A549 (cell line): ENCODE results near the gene DNM3. TPM values are rescaled to one million over a fixed set of nuclear protein-coding genes. Genes with fewer than 3 reads are reported as not detected.

Experiments used
- ATAC-seq, 2 experiments: fragments of 200-7000 bp in 1 of 2; fragments of >200 bp in 1 of 2; cut with Nextera tagmentation in 1 of 2; cut with Tn5 transposase in 1 of 2; 3 replicates each; pipeline versions ENCODE4 v1.8.0 to v1.9.1; 2018 to 2020; ENCODE audit warnings: mild to moderate bottlenecking in 1 of 2, moderate library complexity in 1 of 2
- CTCF ChIA-PET: fragments of 300-600 bp; sonication (Branson Sonifier 250); formaldehyde crosslinking; extraction: SDS; loops from one replicate; lab custom pipeline; 2021; ENCODE audit warnings: antibody characterized with exemption, inconsistent platforms; lab: Yijun Ruan, JAX
- POLR2A ChIA-PET: fragments of 350-600 bp; formaldehyde crosslinking; extraction: SDS; loops from one replicate; lab custom pipeline; 2021; ENCODE audit warnings: antibody characterized with exemption, inconsistent platforms; lab: Yijun Ruan, JAX
- DNase-seq, 2 experiments: peaks; one replicate each; pipeline versions ENCODE4 v3.0.0 to v3.0.0-alpha.2; 2011 to 2016; ENCODE audit warnings: low read depth in 1 of 2, low spot score in 1 of 2
- FAIRE-seq: peaks from 2 replicates; lab custom pipeline; 2011; peaks lifted over from hg19 to GRCh38; lab: Jason Lieb, UNC
- H3K27ac ChIP-seq, 2 experiments: fragments of >200 bp; sonication (Bioruptor Twin); formaldehyde crosslinking; 3 replicates each; pipeline ENCODE4 v1.5.1; 2016 to 2017
- H3K4me1 ChIP-seq: fragments of >200 bp; sonication (Bioruptor Twin); formaldehyde crosslinking; 3 replicates; pipeline ENCODE4 v1.6.1; 2016
- H3K4me2 ChIP-seq: fragments of >200 bp; sonication (Bioruptor Twin); formaldehyde crosslinking; 3 replicates; pipeline ENCODE4 v1.6.1; 2016
- H3K4me3 ChIP-seq: fragments of >200 bp; sonication (Bioruptor Twin); formaldehyde crosslinking; 3 replicates; pipeline ENCODE4 v1.5.1; 2016
- H3K9me3 ChIP-seq: fragments of >200 bp; sonication (Bioruptor Twin); formaldehyde crosslinking; 3 replicates; pipeline ENCODE4 v1.6.1; 2016
- BHLHE40 ChIP-seq: IDR thresholded peaks from 2 replicates; pipeline ENCODE4 v1.6.1; 2012; ENCODE audit warnings: low read depth, low read length, inconsistent platforms
- CBX2 ChIP-seq: fragments of 200-600 bp; sonication (generic); IDR thresholded peaks from 2 replicates; pipeline ENCODE4 v1.6.1; 2016; ENCODE audit warnings: low read depth, mild to moderate bottlenecking, borderline replicate concordance
- CBX8 ChIP-seq: fragments of 200-600 bp; sonication (generic); IDR thresholded peaks from 2 replicates; pipeline ENCODE4 v1.6.1; 2016
- CHD4 ChIP-seq: fragments of 200-600 bp; sonication (generic); IDR thresholded peaks from 2 replicates; pipeline ENCODE4 v1.6.1; 2016; ENCODE audit warnings: antibody characterized with exemption, mild to moderate bottlenecking, borderline replicate concordance
- ESRRA ChIP-seq: fragments of 150-350 bp; IDR thresholded peaks from 2 replicates; pipeline ENCODE4 v1.6.1; 2014; ENCODE audit warnings: mild to moderate bottlenecking, low read length, borderline replicate concordance
- FOXS1 ChIP-seq: fragments of 250-450 bp; sonication (Bioruptor Pico); IDR thresholded peaks from 2 replicates; pipeline ENCODE4 v1.5.0; 2020; ENCODE audit warnings: mild to moderate bottlenecking, moderate library complexity
- GATA3 ChIP-seq: IDR thresholded peaks from 2 replicates; pipeline ENCODE4 v1.6.1; 2012; ENCODE audit warnings: borderline replicate concordance
- HOXA7 ChIP-seq: fragments of 250-450 bp; sonication (Bioruptor Pico); IDR thresholded peaks from 2 replicates; pipeline ENCODE4 v1.5.0; 2020; ENCODE audit warnings: mild to moderate bottlenecking, moderate library complexity
- JUN ChIP-seq, 2 experiments: fragments of >200 bp; sonication (Bioruptor Twin); formaldehyde crosslinking; IDR thresholded peaks; 2 replicates in 1 of 2; 3 replicates in 1 of 2; pipeline ENCODE4 v1.6.1; 2016 to 2017
- JUNB ChIP-seq: fragments of >200 bp; sonication (Bioruptor Twin); formaldehyde crosslinking; IDR thresholded peaks from 2 replicates; pipeline ENCODE4 v1.6.1; 2016
- KDM5A ChIP-seq: fragments of 200-600 bp; sonication (generic); IDR thresholded peaks from 2 replicates; pipeline ENCODE4 v1.6.1; 2016; ENCODE audit warnings: antibody characterized with exemption, mild to moderate bottlenecking
- MAFK ChIP-seq: fragments of 450-650 bp; IDR thresholded peaks from 2 replicates; pipeline ENCODE4 v1.6.1; 2014; ENCODE audit not compliant: partially characterized antibody
- MAX ChIP-seq: IDR thresholded peaks from 2 replicates; pipeline ENCODE4 v1.6.1; 2012
- MAZ ChIP-seq: fragments of 150-350 bp; IDR thresholded peaks from 2 replicates; pipeline ENCODE4 v1.6.1; 2014; ENCODE audit warnings: antibody characterized with exemption, low read depth, low read length, borderline replicate concordance
- NFE2L2 ChIP-seq: fragments of 150-350 bp; conservative IDR thresholded peaks from 2 replicates; pipeline ENCODE4 v1.6.1; 2014; ENCODE audit warnings: low read length
- NPAS2 ChIP-seq: fragments of 250-450 bp; sonication (Bioruptor Pico); IDR thresholded peaks from 2 replicates; pipeline ENCODE4 v1.8.0; 2022; ENCODE audit warnings: mild to moderate bottlenecking, moderate library complexity, borderline replicate concordance
- NR3C1 ChIP-seq: fragments of >200 bp; sonication (Bioruptor Twin); formaldehyde crosslinking; IDR thresholded peaks from 3 replicates; pipeline ENCODE4 v1.6.1; 2017
- PBX3 ChIP-seq: IDR thresholded peaks from 2 replicates; pipeline ENCODE4 v1.6.1; 2012
- PHF8 ChIP-seq: fragments of 200-600 bp; sonication (generic); IDR thresholded peaks from 2 replicates; pipeline ENCODE4 v1.6.1; 2016; ENCODE audit warnings: low read depth, mild to moderate bottlenecking, antibody characterized with exemption, moderate library complexity, borderline replicate concordance
- POLR2AphosphoS2 ChIP-seq: conservative IDR thresholded peaks from 2 replicates; pipeline ENCODE4 v1.6.1; 2012; ENCODE audit warnings: low read length, improper control_type of control experiment, inconsistent platforms
- RFX5 ChIP-seq: fragments of 450-650 bp; IDR thresholded peaks from 2 replicates; pipeline ENCODE4 v1.7.1; 2014; ENCODE audit warnings: antibody characterized with exemption, mild to moderate bottlenecking, moderate library complexity
- SREBF2 ChIP-seq: fragments of 450-650 bp; IDR thresholded peaks from 2 replicates; pipeline ENCODE4 v1.6.1; 2014; ENCODE audit warnings: mild to moderate bottlenecking, moderate library complexity
- USF2 ChIP-seq: fragments of 450-650 bp; IDR thresholded peaks from 2 replicates; pipeline ENCODE4 v1.6.1; 2014; ENCODE audit warnings: antibody characterized with exemption
- ZFP36 ChIP-seq: fragments of 450-650 bp; IDR thresholded peaks from 2 replicates; pipeline ENCODE4 v1.6.1; 2014; ENCODE audit warnings: borderline replicate concordance; ENCODE audit not compliant: partially characterized antibody
- ZNF302 ChIP-seq: fragments of 250-450 bp; sonication (Bioruptor Pico); IDR thresholded peaks from 2 replicates; pipeline ENCODE4 v1.9.0; 2021; ENCODE audit warnings: inconsistent platforms, mild to moderate bottlenecking, moderate library complexity
- WGBS: methylation state at CpG from one replicate; pipeline ENCODE4 v1.1.6; 2017; ENCODE audit errors: missing lambda C conversion rate; 5-methylcytosine and 5-hydroxymethylcytosine counted together
- polyA plus RNA-seq, 4 experiments: library from polyadenylated mRNA; depleted of rRNA in 3 of 4; stranded (reverse); fragments of >200 nt; fragmentation: RNase III in 1 of 4; extraction: RNeasy Plus Mini Kit Qiagen cat#74134 plus additional on column Dnase treatment in 1 of 4; gene quantifications; 2 replicates in 3 of 4; 3 replicates in 1 of 4; pipeline ENCODE4 v1.2.3, GENCODE V29; 2011 to 2017
- TF ChIP-seq, protein P1 (sequence below): fragments of 200-600 bp; sonication (generic); IDR thresholded peaks from 2 replicates; pipeline ENCODE4 v1.6.1; 2016; ENCODE audit warnings: antibody characterized with exemption, mild to moderate bottlenecking, moderate library complexity
- TF ChIP-seq, protein P2 (sequence below): fragments of 250-450 bp; sonication (Bioruptor Pico); IDR thresholded peaks from 2 replicates; pipeline ENCODE4 v1.5.0; 2020; ENCODE audit warnings: low read depth, mild to moderate bottlenecking, moderate library complexity

Gene DNM3
- polyA plus RNA-seq, 2 of the 4 experiments (the other 2 are of a cell fraction) = 0.57 to 1.5 TPM

DNA sequence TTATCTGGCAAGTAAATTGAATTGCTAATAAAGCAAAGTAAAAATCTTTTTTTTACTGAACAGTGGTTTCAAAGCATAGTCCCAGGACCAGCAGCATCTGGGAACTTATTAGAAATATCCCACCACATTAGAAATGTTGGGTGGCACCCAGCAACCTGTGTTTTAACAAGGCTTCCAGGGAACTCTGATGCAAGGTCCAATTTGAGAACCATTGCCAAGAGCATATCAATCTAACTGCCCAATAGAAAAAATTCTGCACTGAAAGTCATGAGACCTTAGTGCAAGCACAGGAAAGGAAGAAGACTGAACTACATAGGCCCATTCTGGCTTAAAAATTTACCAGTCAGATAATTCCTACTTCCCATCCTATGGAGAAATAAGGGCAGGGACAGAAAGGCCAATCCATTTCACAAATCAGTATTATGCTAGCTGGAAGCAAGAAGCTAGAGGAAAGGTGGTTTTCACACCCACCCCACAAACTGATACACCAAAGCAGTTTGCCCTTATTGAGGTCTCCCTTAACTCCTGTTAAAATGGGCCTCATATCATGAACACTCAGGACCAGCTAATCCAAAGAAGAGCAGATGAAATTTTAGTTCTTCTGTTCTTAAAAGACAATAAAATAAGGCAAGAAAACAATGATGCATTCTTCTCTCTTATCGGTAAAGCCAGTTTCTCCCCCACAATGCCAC is 561.7 kb downstream of the DNM3 start:
- H3K27ac ChIP-seq = no peak overlapping the region
- WGBS = 94% methylated on average over 1 of the region's 1 CpG
- no peak for TF ChIP-seq POLR2AphosphoS2
- TF ChIP-seq MAZ = no peak
- TF ChIP-seq PHF8 = no peak
- no peak for TF ChIP-seq RFX5
- no peak for TF ChIP-seq GATA3
- TF ChIP-seq JUNB = no peak
- no peak for TF ChIP-seq NR3C1
- TF ChIP-seq CBX2 = no peak
- no peak for TF ChIP-seq HOXA7 (CRISPR knock-in tag)
- no peak for TF ChIP-seq SREBF2
- TF ChIP-seq ZFP36 = no peak
- no peak for TF ChIP-seq MAX
- TF ChIP-seq NFE2L2 = no peak
- no peak for TF ChIP-seq MAFK
- no peak for TF ChIP-seq CBX8
- TF ChIP-seq CHD4 = no peak
- no peak for TF ChIP-seq PBX3
- TF ChIP-seq, protein P1, sequence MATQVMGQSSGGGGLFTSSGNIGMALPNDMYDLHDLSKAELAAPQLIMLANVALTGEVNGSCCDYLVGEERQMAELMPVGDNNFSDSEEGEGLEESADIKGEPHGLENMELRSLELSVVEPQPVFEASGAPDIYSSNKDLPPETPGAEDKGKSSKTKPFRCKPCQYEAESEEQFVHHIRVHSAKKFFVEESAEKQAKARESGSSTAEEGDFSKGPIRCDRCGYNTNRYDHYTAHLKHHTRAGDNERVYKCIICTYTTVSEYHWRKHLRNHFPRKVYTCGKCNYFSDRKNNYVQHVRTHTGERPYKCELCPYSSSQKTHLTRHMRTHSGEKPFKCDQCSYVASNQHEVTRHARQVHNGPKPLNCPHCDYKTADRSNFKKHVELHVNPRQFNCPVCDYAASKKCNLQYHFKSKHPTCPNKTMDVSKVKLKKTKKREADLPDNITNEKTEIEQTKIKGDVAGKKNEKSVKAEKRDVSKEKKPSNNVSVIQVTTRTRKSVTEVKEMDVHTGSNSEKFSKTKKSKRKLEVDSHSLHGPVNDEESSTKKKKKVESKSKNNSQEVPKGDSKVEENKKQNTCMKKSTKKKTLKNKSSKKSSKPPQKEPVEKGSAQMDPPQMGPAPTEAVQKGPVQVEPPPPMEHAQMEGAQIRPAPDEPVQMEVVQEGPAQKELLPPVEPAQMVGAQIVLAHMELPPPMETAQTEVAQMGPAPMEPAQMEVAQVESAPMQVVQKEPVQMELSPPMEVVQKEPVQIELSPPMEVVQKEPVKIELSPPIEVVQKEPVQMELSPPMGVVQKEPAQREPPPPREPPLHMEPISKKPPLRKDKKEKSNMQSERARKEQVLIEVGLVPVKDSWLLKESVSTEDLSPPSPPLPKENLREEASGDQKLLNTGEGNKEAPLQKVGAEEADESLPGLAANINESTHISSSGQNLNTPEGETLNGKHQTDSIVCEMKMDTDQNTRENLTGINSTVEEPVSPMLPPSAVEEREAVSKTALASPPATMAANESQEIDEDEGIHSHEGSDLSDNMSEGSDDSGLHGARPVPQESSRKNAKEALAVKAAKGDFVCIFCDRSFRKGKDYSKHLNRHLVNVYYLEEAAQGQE = no peak
- FAIRE-seq (no peak), DNase-seq (no peak), ATAC-seq (no peak)
- H3K4me1 ChIP-seq = peaks cover 20% of the 10 kb centered on the region
- H3K4me2 ChIP-seq = no peak overlapping the region
- H3K9me3 ChIP-seq = no peaks in the 10 kb centered on the region
- POLR2A ChIA-PET = no interaction called here
- no peak overlapping the region for H3K4me3 ChIP-seq
- CTCF ChIA-PET = interaction anchor here (1.4 to 3.2 kb wide), 4 partner anchors 27 to 400 kb away, joined by 3 to 11 read pairs (median 6); no protein-coding TSS in a partner anchor

DNA sequence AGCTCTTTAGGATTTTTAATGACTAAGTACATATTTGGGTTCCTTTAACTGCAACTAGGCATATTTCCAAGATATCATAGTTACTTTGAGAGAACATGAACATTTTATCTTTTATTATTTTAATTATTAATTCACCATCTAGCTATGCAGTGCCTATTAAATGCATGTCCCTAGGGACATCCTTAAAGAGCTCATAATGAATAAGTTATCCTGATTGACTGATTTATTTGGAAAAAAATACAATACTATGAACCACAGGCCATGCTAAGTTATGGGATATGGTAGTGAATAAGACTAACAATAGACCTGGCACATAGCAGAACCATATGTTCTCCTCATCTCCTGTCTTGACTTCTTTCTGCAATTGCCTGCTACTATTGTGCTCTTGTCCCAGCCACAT is 562.8 kb downstream of the DNM3 start:
- Histone ChIP-seq H3K4me3 (no peak overlapping the region), H3K27ac (no peak overlapping the region), H3K4me1 (peaks cover 12% of the 10 kb centered on the region), H3K4me2 (no peak overlapping the region), H3K9me3 (no peaks in the 10 kb centered on the region)
- no peak for FAIRE-seq
- no peak for DNase-seq
- TF ChIP-seq NFE2L2 (no peak), RFX5 (no peak), CBX2 (no peak), KDM5A (no peak), ESRRA (no peak), BHLHE40 (no peak), ZFP36 (no peak), FOXS1 (CRISPR knock-in tag) (no peak), PHF8 (no peak), CHD4 (no peak), CBX8 (no peak), USF2 (no peak), ZNF302 (no peak), JUN (IDR thresholded peaks at IDR 0.05) (no peak), NPAS2 (CRISPR knock-in tag) (no peak)
- TF ChIP-seq, protein P2, sequence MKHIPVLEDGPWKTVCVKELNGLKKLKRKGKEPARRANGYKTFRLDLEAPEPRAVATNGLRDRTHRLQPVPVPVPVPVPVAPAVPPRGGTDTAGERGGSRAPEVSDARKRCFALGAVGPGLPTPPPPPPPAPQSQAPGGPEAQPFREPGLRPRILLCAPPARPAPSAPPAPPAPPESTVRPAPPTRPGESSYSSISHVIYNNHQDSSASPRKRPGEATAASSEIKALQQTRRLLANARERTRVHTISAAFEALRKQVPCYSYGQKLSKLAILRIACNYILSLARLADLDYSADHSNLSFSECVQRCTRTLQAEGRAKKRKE (CRISPR knock-in tag) = no peak
- ATAC-seq = no peak
- ChIA-PET POLR2A (no interaction called here), CTCF (interaction anchor here (0.9 to 3.2 kb wide), 8 partner anchors 9 to 419 kb away, joined by 3 to 11 read pairs (median 4); no protein-coding TSS in a partner anchor)
